Left forelimb (tissue), 1 donor: Measurements from ENCODE around the gene CACNA1G.

Experiments used
- DNase-seq: peaks from one replicate; pipeline ENCODE4 v3.0.0-alpha.2; 2018; ENCODE audit warnings: low spot score

The CACNA1G gene

GRCh38 chr17:50613007-50613992 is 52.8 kb downstream of the CACNA1G start:
- no peak for DNase-seq

- DNase-seq = no peak
These were observed 54.0 kb downstream of the CACNA1G start for GRCh38 chr17:50614471-50615051.

GRCh38 chr17:50615828-50616227 is 55.3 kb downstream of the CACNA1G start:
- DNase-seq = no peak

- no peak for DNase-seq
These were observed 57.8 kb downstream of the CACNA1G start for GRCh38 chr17:50618300-50618699.

GRCh38 chr17:50618941-50619340 is 58.4 kb downstream of the CACNA1G start:
- DNase-seq = no peak

- no peak for DNase-seq
These were observed 59.0 kb downstream of the CACNA1G start for GRCh38 chr17:50619489-50619888.

GRCh38 chr17:50620237-50620636 is 59.7 kb downstream of the CACNA1G start:
- no peak for DNase-seq

GRCh38 chr17:50620858-50621257 is 60.3 kb downstream of the CACNA1G start:
- no peak for DNase-seq

GRCh38 chr17:50621574-50622031 is 61.1 kb downstream of the CACNA1G start:
- DNase-seq = no peak

- DNase-seq = no peak
These were observed 63.9 kb downstream of the CACNA1G start for GRCh38 chr17:50624321-50624934.

GRCh38 chr17:50625032-50625871 is 64.7 kb downstream of the CACNA1G start:
- no peak for DNase-seq

- DNase-seq = no peak
These were observed 65.6 kb downstream of the CACNA1G start for GRCh38 chr17:50626037-50626574.

- DNase-seq = no peak
These were observed 66.7 kb downstream of the CACNA1G start for GRCh38 chr17:50627036-50627781.

GRCh38 chr17:50627782-50628601 is 67.5 kb downstream of the CACNA1G start:
- DNase-seq = no peak

GRCh38 chr17:50629902-50630301 is 69.4 kb downstream of the CACNA1G start:
- no peak for DNase-seq

- no peak for DNase-seq
These were observed 70.1 kb downstream of the CACNA1G start for GRCh38 chr17:50630524-50631194.

- no peak for DNase-seq
These were observed 70.8 kb downstream of the CACNA1G start for GRCh38 chr17:50631195-50631907.

GRCh38 chr17:50631908-50632571 is 71.5 kb downstream of the CACNA1G start:
- no peak for DNase-seq
